GM13976 (cell line): Measurements from ENCODE around the gene FBXL2.

Source experiments
- DNase-seq: peaks from one replicate; pipeline ENCODE4 v3.0.0; 2012; ENCODE audit warnings: low spot score
- CTCF ChIP-seq: IDR thresholded peaks from 2 replicates; pipeline ENCODE4 v1.5.1; 2012; ENCODE audit warnings: borderline replicate concordance, mild to moderate bottlenecking; ENCODE audit not compliant: insufficient read depth; ENCODE audit errors: extremely low read depth, missing control alignments, control extremely low read depth
- in situ Hi-C: fragments of 300-500 bp; cut with MboI; formaldehyde crosslinking; loops from one replicate; pipeline ENCODE4 v1.12.0; 2022; ENCODE audit warnings: low sequenced_read_pairs, mixed read lengths, inconsistent platforms; ENCODE audit not compliant: unreplicated experiment

The FBXL2 gene

GRCh38 chr3:33313331-33313730 lies 36.1 kb downstream of the FBXL2 start:
- TF ChIP-seq CTCF: no peak
- in situ Hi-C loops: no loop called here
- no peak for DNase-seq

- TF ChIP-seq CTCF: no peak
- in situ Hi-C loops: no loop called here
- DNase-seq: no peak
These were observed 37.8 kb downstream of the FBXL2 start for GRCh38 chr3:33314993-33315392.

- in situ Hi-C loops: no loop called here
- no peak for DNase-seq
- TF ChIP-seq CTCF: no peak
These were observed 38.6 kb downstream of the FBXL2 start for GRCh38 chr3:33315826-33316225.

- in situ Hi-C loops: no loop called here
- TF ChIP-seq CTCF: no peak
- no peak for DNase-seq
These were observed 40.9 kb downstream of the FBXL2 start for GRCh38 chr3:33317963-33318709.

- in situ Hi-C loops: no loop called here
- TF ChIP-seq CTCF: no peak
- DNase-seq: no peak
These were observed 41.6 kb downstream of the FBXL2 start for GRCh38 chr3:33318710-33319380.

- in situ Hi-C loops: no loop called here
- no peak for TF ChIP-seq CTCF
- DNase-seq: no peak
These were observed 45.2 kb downstream of the FBXL2 start for GRCh38 chr3:33322412-33322811.

- no peak for DNase-seq
- no peak for TF ChIP-seq CTCF
- in situ Hi-C loops: no loop called here
These were observed 54.2 kb downstream of the FBXL2 start for GRCh38 chr3:33331414-33331813.
